BLaER1 (cell line): ENCODE data around the gene NPB.
"Not testable (repeated sequence)": the region's sequence is repeated elsewhere in the genome, so short reads cannot be mapped to it uniquely, and the experiment has no call there.

Source experiments
- H3K27ac ChIP-seq: shearing (Covaris generic); formaldehyde crosslinking; 2 replicates; pipeline ENCODE4 v1.8.1; 2022
- H3K27me3 ChIP-seq: shearing (Covaris generic); formaldehyde crosslinking; 2 replicates; pipeline ENCODE4 v1.8.1; 2022
- H3K36me3 ChIP-seq: shearing (Covaris generic); formaldehyde crosslinking; 2 replicates; pipeline ENCODE4 v1.8.1; 2022
- H3K4me1 ChIP-seq: shearing (Covaris generic); formaldehyde crosslinking; 2 replicates; pipeline ENCODE4 v1.8.1; 2022
- H3K4me2 ChIP-seq: shearing (Covaris generic); formaldehyde crosslinking; 2 replicates; pipeline ENCODE4 v1.8.1; 2022
- H3K4me3 ChIP-seq: shearing (Covaris generic); formaldehyde crosslinking; 2 replicates; pipeline ENCODE4 v1.8.1; 2022
- H3K9ac ChIP-seq: shearing (Covaris generic); formaldehyde crosslinking; 2 replicates; pipeline ENCODE4 v1.8.1; 2022
- H3K9me3 ChIP-seq: shearing (Covaris generic); formaldehyde crosslinking; 2 replicates; pipeline ENCODE4 v1.8.1; 2022
- H4K20me1 ChIP-seq: shearing (Covaris generic); formaldehyde crosslinking; 2 replicates; pipeline ENCODE4 v1.8.1; 2022
- Cebpa-rat ChIP-seq: shearing (Covaris generic); IDR thresholded peaks from 2 replicates; pipeline ENCODE4 v1.8.1; 2022

Gene NPB

GRCh38 chr17:81917565-81918332, 15.7 kb downstream of the NPB start, which contains the start of gene SIRT7:
SIRT7 (minus strand) TSS chr17:81918176; CDS start chr17:81918131, 45 bp downstream.
- Histone ChIP-seq H3K9ac (peak within 1 kb of the TSS; percentile 96), H3K4me2 (peak within 1 kb of the TSS; percentile 100), H3K36me3 (peaks cover 58% of the 10 kb centered on the region), H3K27me3 (no peaks in the 10 kb centered on the region), H3K4me3 (peak within 1 kb of the TSS; percentile 99), H4K20me1 (peaks cover 51% of the 10 kb centered on the region), H3K4me1 (peaks cover 64% of the 10 kb centered on the region), H3K27ac (peak within 1 kb of the TSS; percentile 93), H3K9me3 (no peaks in the 10 kb centered on the region)
- TF ChIP-seq Cebpa-rat, result no peak

DNA sequence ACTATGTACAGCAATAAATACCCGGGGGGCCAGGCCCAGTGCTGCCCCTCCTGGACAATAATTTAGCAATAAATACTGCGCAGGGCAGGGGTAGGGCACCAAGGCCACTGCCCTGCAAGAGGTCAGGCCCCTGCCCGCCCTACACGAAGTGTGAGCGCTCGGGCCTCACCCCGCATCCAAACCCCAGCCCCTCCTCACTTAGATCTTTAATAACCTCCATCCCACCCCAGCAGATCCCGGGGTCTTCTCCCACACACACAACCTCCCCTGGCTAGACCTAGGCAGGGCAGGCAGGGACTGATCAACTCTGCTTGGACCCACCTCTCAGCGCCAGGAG, 16.3 kb downstream of the NPB start:
- Histone ChIP-seq H4K20me1 (peaks cover 46% of the 10 kb centered on the region), H3K4me2 (peak overlapping the region; percentile 100), H3K27ac (peak overlapping the region; percentile 90), H3K4me1 (peaks cover 69% of the 10 kb centered on the region), H3K9ac (peak overlapping the region; percentile 76), H3K36me3 (peaks cover 56% of the 10 kb centered on the region), H3K4me3 (peak overlapping the region; percentile 99)
- not testable (repeated sequence) for H3K9me3 ChIP-seq, H3K27me3 ChIP-seq

DNA sequence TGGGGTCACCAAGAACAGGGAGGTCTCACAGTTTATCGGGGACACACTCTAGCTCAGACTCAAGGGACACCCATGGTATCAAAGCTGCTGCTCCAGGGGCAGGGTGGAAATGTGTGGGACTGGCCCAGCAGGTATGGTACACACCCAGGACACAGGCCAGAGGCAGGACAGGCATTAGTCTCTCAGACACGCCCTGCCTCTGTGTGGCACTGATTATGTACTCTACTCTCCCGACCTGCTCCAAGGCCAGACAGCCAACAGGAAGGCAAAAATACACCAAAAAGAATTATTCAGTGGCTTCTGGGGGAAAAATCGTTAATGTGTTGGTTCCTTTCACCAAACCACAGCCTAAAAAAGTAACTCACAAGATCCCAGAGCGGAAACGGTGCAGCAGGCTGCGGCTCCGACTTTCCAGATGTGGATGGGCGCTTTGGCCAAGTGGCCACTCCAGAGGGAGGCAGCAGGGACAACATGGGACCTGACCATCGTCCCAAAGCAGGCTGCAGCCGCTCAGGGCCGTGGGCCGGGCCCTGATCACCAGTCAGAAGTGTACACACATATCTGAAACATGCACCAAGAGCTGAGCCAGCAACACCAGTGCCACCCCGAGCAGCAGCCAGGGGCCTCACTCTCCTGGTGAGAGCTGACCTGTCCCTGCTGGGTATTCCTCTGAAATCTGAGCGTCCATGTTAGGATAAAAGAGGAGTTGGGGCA, 17.0 kb downstream of the NPB start:
- H3K4me1 ChIP-seq, result peaks cover 76% of the 10 kb centered on the region
- TF ChIP-seq Cebpa-rat, result no peak
- H3K4me3 ChIP-seq, result peak overlapping the region; percentile 99
- H3K27ac ChIP-seq, result peak overlapping the region; percentile 90
- peak overlapping the region; percentile 100 for H3K4me2 ChIP-seq
- peak overlapping the region; percentile 76 for H3K9ac ChIP-seq
- no peaks in the 10 kb centered on the region for H3K27me3 ChIP-seq
- H3K36me3 ChIP-seq, result peaks cover 49% of the 10 kb centered on the region
- no peaks in the 10 kb centered on the region for H3K9me3 ChIP-seq
- H4K20me1 ChIP-seq, result peaks cover 45% of the 10 kb centered on the region

- Histone ChIP-seq H3K9ac (peak overlapping the region; percentile 76), H3K4me2 (peak overlapping the region; percentile 100), H4K20me1 (peaks cover 42% of the 10 kb centered on the region), H3K36me3 (peaks cover 30% of the 10 kb centered on the region), H3K4me1 (peaks cover 91% of the 10 kb centered on the region), H3K9me3 (no peaks in the 10 kb centered on the region), H3K27ac (peak overlapping the region; percentile 90), H3K4me3 (peak overlapping the region; percentile 19; the same call in 1 of the 2 replicates), H3K27me3 (no peaks in the 10 kb centered on the region)
- no peak for TF ChIP-seq Cebpa-rat
These were observed 18.8 kb downstream of the NPB start for GRCh38 chr17:81920612-81921536.

- TF ChIP-seq Cebpa-rat, result no peak
- peak overlapping the region; percentile 100 for H3K4me2 ChIP-seq
- H4K20me1 ChIP-seq, result peaks cover 42% of the 10 kb centered on the region
- H3K36me3 ChIP-seq, result peaks cover 24% of the 10 kb centered on the region
- peaks cover 92% of the 10 kb centered on the region for H3K4me1 ChIP-seq
- H3K9ac ChIP-seq, result peak overlapping the region; percentile 76
- H3K4me3 ChIP-seq, result no peak overlapping the region
- H3K27ac ChIP-seq, result peak overlapping the region; percentile 90; the same call in 1 of the 2 replicates
- no peaks in the 10 kb centered on the region for H3K9me3 ChIP-seq
- H3K27me3 ChIP-seq, result no peaks in the 10 kb centered on the region
These were observed 19.5 kb downstream of the NPB start for GRCh38 chr17:81921537-81921862.

GRCh38 chr17:81921996-81922565, 20.0 kb downstream of the NPB start:
- Histone ChIP-seq H4K20me1 (peaks cover 39% of the 10 kb centered on the region), H3K4me3 (peak overlapping the region; percentile 39; the same call in 1 of the 2 replicates), H3K27me3 (no peaks in the 10 kb centered on the region), H3K4me2 (peak overlapping the region; percentile 100), H3K4me1 (peaks cover 86% of the 10 kb centered on the region), H3K27ac (peak overlapping the region; percentile 90), H3K9ac (peak overlapping the region; percentile 63), H3K9me3 (no peaks in the 10 kb centered on the region), H3K36me3 (peaks cover 24% of the 10 kb centered on the region)
- TF ChIP-seq Cebpa-rat, result no peak

DNA sequence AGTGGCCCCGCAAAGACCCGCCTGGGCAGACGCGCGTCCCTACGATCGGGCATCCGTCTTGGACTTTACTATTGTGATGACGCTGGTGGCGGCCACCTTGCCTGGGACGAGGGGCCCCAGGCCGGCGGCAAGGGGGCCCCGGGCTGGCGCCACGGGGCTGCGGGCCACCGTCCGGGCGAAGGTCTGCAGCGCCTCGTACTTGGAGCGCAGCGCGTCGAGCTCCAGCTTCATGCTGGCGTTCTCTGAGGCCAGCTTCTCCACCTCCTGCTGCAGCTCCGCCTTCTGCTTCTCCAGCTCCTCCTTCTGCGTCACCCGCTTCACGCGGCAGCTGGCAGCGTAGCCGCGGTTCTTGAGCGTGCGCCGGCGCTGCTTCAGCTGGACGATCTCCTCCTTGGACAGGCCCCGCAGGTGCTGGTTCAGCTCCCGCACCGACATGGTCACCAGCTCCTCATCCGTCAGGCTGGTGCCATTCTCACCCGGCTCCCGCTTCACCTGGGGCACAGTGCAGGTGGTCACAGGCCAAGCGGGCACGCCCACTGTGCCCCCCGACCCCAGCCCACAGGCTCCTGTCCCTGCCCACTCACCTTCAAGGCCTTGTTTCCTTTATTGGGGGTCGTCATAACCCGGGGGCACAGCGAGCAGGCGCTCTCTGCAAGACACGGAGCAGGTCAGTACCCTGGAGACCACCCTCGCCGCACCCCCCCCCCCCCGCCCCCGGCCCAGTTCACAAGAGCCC, 20.7 kb downstream of the NPB start:
- Histone ChIP-seq H3K27ac (peak overlapping the region; percentile 90), H3K36me3 (peaks cover 24% of the 10 kb centered on the region), H3K4me1 (peaks cover 85% of the 10 kb centered on the region), H3K27me3 (no peaks in the 10 kb centered on the region), H3K9ac (0 out of 2 replicates have a peak overlapping the region, but pooled peaks have one; percentile 63), H3K4me3 (peak overlapping the region; percentile 64), H4K20me1 (peaks cover 32% of the 10 kb centered on the region), H3K4me2 (peak overlapping the region; percentile 100), H3K9me3 (no peaks in the 10 kb centered on the region)
- TF ChIP-seq Cebpa-rat, result no peak

DNA sequence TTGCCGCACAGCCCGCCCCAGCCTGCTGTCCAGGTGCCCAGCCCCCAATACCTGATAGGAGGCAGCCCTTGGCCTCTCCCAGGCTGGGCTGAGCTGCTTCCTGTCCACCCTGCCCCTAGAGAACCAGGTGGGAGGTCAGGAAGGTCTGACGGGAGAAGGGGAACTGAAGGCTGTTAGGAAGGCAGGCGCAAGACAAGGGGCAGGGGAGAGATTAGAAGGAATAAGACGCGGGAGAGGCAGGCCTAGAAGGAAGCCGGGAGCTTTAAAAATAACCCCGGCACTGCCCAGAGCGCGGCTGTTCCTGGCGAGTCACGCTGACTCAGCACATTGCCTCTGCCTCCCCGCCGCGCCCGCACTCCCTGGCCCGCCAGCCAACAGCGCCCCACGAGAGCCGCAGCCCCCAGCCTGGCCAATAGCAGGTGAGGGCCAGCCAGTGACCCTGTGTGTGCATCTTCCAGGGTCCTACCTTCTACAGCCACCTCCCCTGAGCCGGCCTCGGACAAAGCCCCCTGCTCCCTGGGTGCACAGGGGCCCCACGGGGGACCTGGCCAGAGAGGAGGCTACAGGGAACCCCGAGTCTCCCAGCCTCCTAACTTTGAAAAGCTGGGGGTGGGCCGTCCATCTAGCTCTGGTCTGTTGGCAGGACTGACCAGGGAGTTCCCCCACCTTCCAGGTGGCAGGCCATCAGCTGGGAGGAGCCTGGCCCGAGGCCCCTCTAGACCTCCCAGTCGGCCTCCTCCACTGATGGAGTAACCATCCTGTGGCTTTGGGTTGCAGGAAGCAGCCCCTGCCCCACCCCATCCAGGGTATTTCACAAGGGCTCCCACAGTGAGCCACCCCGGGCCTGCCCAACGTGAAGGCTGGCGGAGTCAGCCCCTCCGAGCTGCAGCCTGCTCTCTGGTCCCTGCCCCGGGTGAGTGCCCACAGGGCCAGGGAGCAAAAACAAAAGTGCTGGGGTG, 21.5 kb downstream of the NPB start:
- Histone ChIP-seq H3K9ac (peak overlapping the region; percentile 81), H3K9me3 (no peaks in the 10 kb centered on the region), H4K20me1 (peaks cover 31% of the 10 kb centered on the region), H3K36me3 (peaks cover 24% of the 10 kb centered on the region), H3K4me2 (peak overlapping the region; percentile 100), H3K27ac (peak overlapping the region; percentile 86), H3K27me3 (peaks cover 7% of the 10 kb centered on the region), H3K4me3 (peak overlapping the region; percentile 64), H3K4me1 (peaks cover 87% of the 10 kb centered on the region)
- TF ChIP-seq Cebpa-rat, result peak; percentile 44; the same call in 1 of the 2 replicates
